Upper lobe of left lung (tissue), 6 donors: ENCODE results near the gene ABCA13. TPM values are rescaled to one million over a fixed set of nuclear protein-coding genes. Genes with fewer than 3 reads are reported as not detected.

Source experiments
- ATAC-seq, 2 donors: fragments of 200-7000 bp; cut with Tn5 transposase; one replicate each; pipeline ENCODE4 v1.9.1; 2022; ENCODE audit warnings: mild to moderate bottlenecking in 2 of 2, moderate library complexity in 2 of 2; ENCODE audit not compliant: low FRiP score in 2 of 2
- DNase-seq, 2 donors: peaks; one replicate each; pipeline ENCODE4 v3.0.0-alpha.2; 2019 to 2020
- H3K27ac ChIP-seq, 4 donors: fragments of 200-600 bp; sonication (generic); one replicate each; pipeline ENCODE4 v1.5.1; 2016 to 2019
- H3K27me3 ChIP-seq, 4 donors: fragments of 200-600 bp; sonication (generic); one replicate each; pipeline ENCODE4 v1.5.1; 2017 to 2019
- H3K36me3 ChIP-seq, 4 donors: fragments of 200-600 bp; sonication (generic); one replicate each; pipeline ENCODE4 v1.5.1; 2016 to 2019
- H3K4me1 ChIP-seq, 4 donors: fragments of 200-600 bp; sonication (generic); one replicate each; pipeline ENCODE4 v1.5.1; 2018 to 2019
- H3K4me3 ChIP-seq, 4 donors: fragments of 200-600 bp; sonication (generic); one replicate each; pipeline ENCODE4 v1.5.1; 2017 to 2019; ENCODE audit warnings: mild to moderate bottlenecking in 2 of 4, moderate library complexity in 1 of 4
- H3K9me3 ChIP-seq, 4 donors: fragments of 200-600 bp; sonication (generic); one replicate each; pipeline ENCODE4 v1.5.1; 2018 to 2019
- EP300 ChIP-seq, 4 donors: sonication (generic); formaldehyde crosslinking; IDR thresholded peaks; one replicate each; pipeline ENCODE4 v1.5.1; 2017; ENCODE audit warnings: antibody characterized with exemption in 4 of 4, control low read depth in 2 of 4
- POLR2A ChIP-seq, 4 donors: fragments of 450-650 bp; IDR thresholded peaks; one replicate each; pipeline ENCODE4 v1.5.1; 2016 to 2017; ENCODE audit warnings: antibody characterized with exemption in 4 of 4, mild to moderate bottlenecking in 2 of 4
- POLR2AphosphoS5 ChIP-seq, 2 donors: sonication (generic); formaldehyde crosslinking; IDR thresholded peaks; one replicate each; pipeline ENCODE4 v1.5.1; 2017; ENCODE audit warnings: antibody characterized with exemption in 2 of 2
- WGBS, 2 donors: methylation state at CpG; one replicate each; pipeline ENCODE4 v1.1.5; 2017 to 2018; 5-methylcytosine and 5-hydroxymethylcytosine counted together
- total RNA-seq, 6 donors: library from RNA; depleted of rRNA in 4 of 6; stranded (reverse); fragments of >200 nt in 4 of 6; gene quantifications; one replicate each; pipeline versions ENCODE4 v1.1.0 to v1.2.1, GENCODE V29; 2016 to 2021
- TF ChIP-seq, protein P1 (sequence below), 6 experiments: fragments of 450-650 bp in 4 of 6; fragments of 200-600 bp in 2 of 6; sonication (generic) in 2 of 6; IDR thresholded peaks; one replicate each; pipeline ENCODE4 v1.5.1; 2016 to 2019; ENCODE audit warnings: antibody characterized with exemption in 6 of 6
- donor health status: DM: no; HTN: no; CAD: no; lungs with moderate emphysema.
- donor health status: DM: no; HTN: yes; CAD: no; lungs with severe emphysema.

ABCA13 gene
- total RNA-seq, 6 donors from 2014 or later: 0.49 to 27.7 (median 7.1) TPM

DNA sequence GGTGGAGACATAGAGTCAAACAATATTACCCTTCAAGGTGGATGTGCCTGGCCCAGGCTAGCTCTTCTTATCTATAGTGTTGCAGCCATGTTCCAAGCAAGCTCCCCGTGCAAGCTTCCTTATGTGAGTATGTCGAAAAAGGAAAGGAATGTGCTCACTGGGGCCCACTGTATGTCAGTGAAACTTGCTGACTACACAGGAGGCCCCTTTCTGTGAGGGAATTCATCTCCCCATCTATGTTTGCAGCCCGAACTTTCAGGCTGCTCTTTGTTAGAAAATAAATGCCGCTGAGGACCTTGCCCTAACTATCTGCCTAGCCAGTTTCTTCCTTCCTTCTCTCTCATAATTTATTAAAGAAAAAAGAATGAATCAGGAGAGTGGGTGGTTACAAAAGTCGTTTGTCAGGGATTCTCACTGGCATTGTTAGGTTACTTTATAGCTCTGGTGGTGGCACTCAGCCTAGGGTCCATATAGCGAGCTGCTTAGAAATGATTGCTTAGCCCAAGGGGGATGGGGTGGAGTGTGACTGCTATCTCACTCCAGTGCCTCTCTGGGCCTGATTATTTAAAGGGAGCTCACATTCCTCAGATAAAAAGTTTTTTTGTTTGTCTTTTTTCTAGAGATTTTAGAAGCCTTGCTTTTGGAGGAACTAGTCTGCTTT lies 302.1 kb downstream of the ABCA13 start:
- DNase-seq: no peak
- no peaks in the 10 kb centered on the region for H3K36me3 ChIP-seq
- H3K27me3 ChIP-seq: no peaks in the 10 kb centered on the region
- no peak for ATAC-seq
- TF ChIP-seq POLR2A (IDR thresholded peaks at IDR 0.05) (no peak), EP300 (IDR thresholded peaks at IDR 0.05) (no peak), POLR2AphosphoS5 (IDR thresholded peaks at IDR 0.05) (no peak)
- TF ChIP-seq, protein P1, sequence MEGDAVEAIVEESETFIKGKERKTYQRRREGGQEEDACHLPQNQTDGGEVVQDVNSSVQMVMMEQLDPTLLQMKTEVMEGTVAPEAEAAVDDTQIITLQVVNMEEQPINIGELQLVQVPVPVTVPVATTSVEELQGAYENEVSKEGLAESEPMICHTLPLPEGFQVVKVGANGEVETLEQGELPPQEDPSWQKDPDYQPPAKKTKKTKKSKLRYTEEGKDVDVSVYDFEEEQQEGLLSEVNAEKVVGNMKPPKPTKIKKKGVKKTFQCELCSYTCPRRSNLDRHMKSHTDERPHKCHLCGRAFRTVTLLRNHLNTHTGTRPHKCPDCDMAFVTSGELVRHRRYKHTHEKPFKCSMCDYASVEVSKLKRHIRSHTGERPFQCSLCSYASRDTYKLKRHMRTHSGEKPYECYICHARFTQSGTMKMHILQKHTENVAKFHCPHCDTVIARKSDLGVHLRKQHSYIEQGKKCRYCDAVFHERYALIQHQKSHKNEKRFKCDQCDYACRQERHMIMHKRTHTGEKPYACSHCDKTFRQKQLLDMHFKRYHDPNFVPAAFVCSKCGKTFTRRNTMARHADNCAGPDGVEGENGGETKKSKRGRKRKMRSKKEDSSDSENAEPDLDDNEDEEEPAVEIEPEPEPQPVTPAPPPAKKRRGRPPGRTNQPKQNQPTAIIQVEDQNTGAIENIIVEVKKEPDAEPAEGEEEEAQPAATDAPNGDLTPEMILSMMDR (IDR thresholded peaks at IDR 0.05): no peak
- H3K4me1 ChIP-seq: no peaks in the 10 kb centered on the region
- H3K27ac ChIP-seq: no peak overlapping the region
- WGBS, 2 donors: 65 to 68% methylated on average over 6 of the region's 6 CpGs
- no peaks in the 10 kb centered on the region for H3K9me3 ChIP-seq
- no peak overlapping the region for H3K4me3 ChIP-seq

DNA sequence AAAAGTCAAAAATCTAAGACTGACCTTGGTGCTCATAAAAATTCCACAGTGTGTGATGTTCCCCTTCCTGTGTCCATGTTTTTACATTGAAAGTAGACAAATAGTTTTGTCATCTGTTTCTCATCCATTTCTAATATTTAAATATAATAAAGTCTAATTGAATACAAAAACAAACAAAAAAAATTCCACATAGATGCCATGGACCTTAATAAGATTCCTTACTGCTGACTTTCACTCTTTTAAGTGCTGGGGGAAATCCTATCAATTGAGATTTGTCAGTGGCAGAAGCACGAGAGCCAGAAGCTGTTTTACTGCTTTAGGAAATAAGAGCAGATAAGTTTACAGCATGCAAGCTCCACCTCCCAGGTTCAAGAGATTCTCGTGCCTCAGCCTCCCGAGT lies 310.0 kb downstream of the ABCA13 start:
- Histone ChIP-seq H3K27me3 (no peaks in the 10 kb centered on the region), H3K9me3 (no peaks in the 10 kb centered on the region), H3K4me1 (no peaks in the 10 kb centered on the region), H3K27ac (no peak overlapping the region), H3K4me3 (no peak overlapping the region), H3K36me3 (no peaks in the 10 kb centered on the region)
- DNase-seq (no peak), ATAC-seq (no peak)
- no peak for TF ChIP-seq EP300 (IDR thresholded peaks at IDR 0.05)
- TF ChIP-seq, protein P1 (IDR thresholded peaks at IDR 0.05): no peak
- no peak for TF ChIP-seq POLR2A (IDR thresholded peaks at IDR 0.05)
- TF ChIP-seq POLR2AphosphoS5 (IDR thresholded peaks at IDR 0.05): no peak
- 74 to 78% methylated on average over 3 of the region's 3 CpGs for WGBS, 2 donors

DNA sequence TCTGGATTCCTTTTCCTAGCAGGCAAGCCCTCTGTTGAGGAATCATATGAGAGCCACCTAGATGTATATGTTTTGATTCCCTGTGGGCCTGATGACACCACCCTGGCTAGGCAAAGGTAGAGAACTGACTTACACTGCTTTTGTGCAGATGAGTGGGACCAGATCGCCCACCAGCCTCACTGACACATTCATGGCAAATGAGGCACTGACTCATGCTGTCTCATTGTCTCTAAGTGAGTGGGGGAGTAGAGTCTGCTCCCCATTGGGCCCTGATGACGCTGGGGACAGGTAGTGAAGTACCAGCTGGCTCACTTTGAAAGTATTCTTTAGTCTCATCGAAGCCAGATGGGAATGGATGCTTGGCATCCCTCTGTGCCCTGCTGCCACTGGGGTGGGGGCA lies 326.3 kb downstream of the ABCA13 start:
- TF ChIP-seq POLR2AphosphoS5 (IDR thresholded peaks at IDR 0.05): no peak
- TF ChIP-seq POLR2A (IDR thresholded peaks at IDR 0.05): no peak
- no peak for TF ChIP-seq EP300 (IDR thresholded peaks at IDR 0.05)
- TF ChIP-seq, protein P1 (IDR thresholded peaks at IDR 0.05): no peak
- Histone ChIP-seq H3K9me3 (no peaks in the 10 kb centered on the region), H3K27ac (no peak overlapping the region), H3K36me3 (no peaks in the 10 kb centered on the region), H3K4me1 (no peaks in the 10 kb centered on the region), H3K4me3 (no peak overlapping the region), H3K27me3 (no peaks in the 10 kb centered on the region)
- no peak for ATAC-seq
- WGBS, 2 donors: 90 to 100% methylated on average over 1 to 3 of the region's 3 CpGs
- no peak for DNase-seq

DNA sequence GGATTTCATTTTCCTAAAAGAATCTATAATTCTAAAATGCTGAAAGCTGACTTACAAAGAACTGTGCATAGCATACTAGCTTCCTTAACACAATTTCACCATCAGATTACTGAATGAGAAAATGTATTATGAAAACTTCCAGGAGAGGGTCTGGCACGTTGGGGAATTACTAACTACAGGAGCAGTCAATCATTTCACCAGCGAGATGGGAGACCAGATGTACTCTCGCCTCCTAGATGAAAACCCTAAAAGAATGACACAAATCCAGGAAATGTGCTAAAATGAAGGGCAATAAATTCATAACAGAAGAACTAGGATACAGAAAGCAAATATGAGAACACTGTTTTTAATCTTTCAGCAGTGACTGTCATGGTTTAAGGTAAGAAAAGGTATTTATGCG lies 330.8 kb downstream of the ABCA13 start:
- Histone ChIP-seq H3K4me3 (no peak overlapping the region), H3K27ac (no peak overlapping the region), H3K36me3 (no peaks in the 10 kb centered on the region), H3K9me3 (no peaks in the 10 kb centered on the region), H3K4me1 (no peaks in the 10 kb centered on the region), H3K27me3 (no peaks in the 10 kb centered on the region)
- WGBS, 2 donors: 74 to 84% methylated on average over 4 of the region's 4 CpGs
- ATAC-seq (no peak), DNase-seq (no peak)
- TF ChIP-seq, protein P1 (IDR thresholded peaks at IDR 0.05): no peak
- TF ChIP-seq POLR2A (IDR thresholded peaks at IDR 0.05) (no peak), POLR2AphosphoS5 (IDR thresholded peaks at IDR 0.05) (no peak), EP300 (IDR thresholded peaks at IDR 0.05) (no peak)

DNA sequence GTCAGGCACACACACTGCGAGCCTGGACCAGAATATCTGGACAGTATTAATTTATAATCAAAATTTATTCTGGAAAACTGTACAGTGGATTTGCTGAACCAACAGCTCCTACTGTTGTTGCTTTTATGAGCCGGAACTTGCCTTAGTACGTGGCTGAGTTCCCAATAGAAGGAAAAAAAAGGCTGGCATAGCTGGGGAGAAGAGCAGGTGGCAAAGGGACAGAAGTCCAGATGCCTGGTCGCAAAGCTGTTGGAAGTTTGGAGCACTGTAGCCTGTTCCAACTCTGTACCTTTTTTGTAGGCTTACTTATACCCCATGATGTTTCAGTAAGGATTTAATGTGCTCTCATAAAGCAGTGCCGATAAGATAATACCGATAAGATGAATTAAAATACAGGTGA lies 333.8 kb downstream of the ABCA13 start:
- 92 to 96% methylated on average over 6 of the region's 6 CpGs for WGBS, 2 donors
- Histone ChIP-seq H3K4me1 (no peaks in the 10 kb centered on the region), H3K4me3 (no peak overlapping the region), H3K27ac (no peak overlapping the region), H3K36me3 (no peaks in the 10 kb centered on the region), H3K27me3 (no peaks in the 10 kb centered on the region), H3K9me3 (no peaks in the 10 kb centered on the region)
- no peak for TF ChIP-seq EP300 (IDR thresholded peaks at IDR 0.05)
- TF ChIP-seq, protein P1 (IDR thresholded peaks at IDR 0.05): no peak
- TF ChIP-seq POLR2A (IDR thresholded peaks at IDR 0.05): no peak
- TF ChIP-seq POLR2AphosphoS5 (IDR thresholded peaks at IDR 0.05): no peak
- DNase-seq (no peak), ATAC-seq (no peak)
